Keratinocyte (primary cell): ENCODE results near the gene HEPN1.

Source experiments
- CTCF ChIP-seq, 3 experiments: IDR thresholded peaks in 1 of 3; conservative IDR thresholded peaks in 1 of 3; optimal IDR thresholded peaks in 1 of 3; 2 replicates in 2 of 3; 3 replicates in 1 of 3; pipeline versions ENCODE3 to v1.5.1; 2011; ENCODE audit warnings: low read length in 3 of 3, mild to moderate bottlenecking in 3 of 3, moderate library complexity in 2 of 3, control low read depth in 1 of 3, inconsistent platforms in 1 of 3; ENCODE audit not compliant: insufficient read depth in 2 of 3; ENCODE audit errors: extremely low read depth in 1 of 3
- EZH2 ChIP-seq: IDR thresholded peaks from one replicate; pipeline ENCODE4 v1.6.1; 2012; ENCODE audit warnings: inconsistent platforms, mild to moderate bottlenecking, low read length, moderate library complexity

DNA sequence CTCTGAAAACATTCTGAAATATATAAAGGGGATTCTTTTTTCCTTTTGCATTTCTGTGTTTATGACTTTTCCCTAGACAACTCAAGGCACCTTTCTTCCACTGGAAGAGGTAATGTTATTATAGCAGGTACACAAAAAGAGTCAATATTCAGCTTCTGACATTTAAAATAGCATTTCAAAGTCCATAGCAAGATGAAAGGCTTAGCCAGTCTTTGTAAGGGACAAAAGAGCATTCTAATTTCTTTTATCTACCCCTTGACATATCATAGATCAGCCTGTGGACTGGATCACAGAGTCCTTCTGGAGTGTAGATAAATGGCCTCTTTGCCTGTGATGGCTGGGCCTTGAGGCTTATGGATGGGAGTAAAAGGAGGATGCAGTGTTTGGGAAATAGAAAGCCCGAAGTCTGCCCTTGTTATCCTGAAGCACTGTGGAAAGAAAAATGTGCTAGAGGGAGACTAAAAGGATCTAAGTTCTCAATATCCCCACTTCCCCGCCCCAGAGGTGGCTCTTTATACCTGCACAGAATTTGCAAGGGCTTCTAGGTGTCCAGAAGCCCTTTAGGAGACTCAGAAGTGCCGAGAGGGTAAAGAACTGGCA lies 18.4 kb downstream of the HEPN1 start:
- TF ChIP-seq CTCF (optimal IDR thresholded peaks at IDR 0.05 in 1 of 3, IDR thresholded peaks at IDR 0.05 in 1 of 3, conservative IDR thresholded peaks at IDR 0.05 in 1 of 3; ENCODE audit: extremely low read depth in 1 of 3, insufficient read depth in 2 of 3, low read length in 3 of 3) (no peak), EZH2 (no peak)
